ENCODE data around the gene KLHL20.

Gene KLHL20

GRCh38 chr1:173821680-173822079 lies 106.9 kb downstream of the KLHL20 start:
- peaks cover 16% of the 10 kb centered on the region for H3K36me3 Mint-ChIP-seq (ENCODE audit: insufficient read depth)
- no peak overlapping the region for H3K4me3 Mint-ChIP-seq
- no peak overlapping the region for H3K27ac Mint-ChIP-seq
- no peaks in the 10 kb centered on the region for H3K9me3 Mint-ChIP-seq
- no peaks in the 10 kb centered on the region for H3K27me3 Mint-ChIP-seq
- peaks cover 30 to 40% of the 10 kb centered on the region in 2 donors for H3K4me1 Mint-ChIP-seq (ENCODE audit: low read depth in 2 of 2)
- ATAC-seq (replicated peaks) (no peak), DNase-seq (no peak)

- Mint-ChIP-seq H3K4me1 (ENCODE audit: low read depth in 2 of 2) (peaks cover 30 to 41% of the 10 kb centered on the region in 2 donors), H3K4me3 (peak overlapping the region; percentile 97 to 100), H3K27ac (peak overlapping the region; percentile 93 to 96), H3K9me3 (no peaks in the 10 kb centered on the region), H3K27me3 (no peaks in the 10 kb centered on the region), H3K36me3 (ENCODE audit: insufficient read depth) (peaks cover 18% of the 10 kb centered on the region)
- DNase-seq (no peak), ATAC-seq (replicated peaks) (peak; percentile 9)
Observed at GRCh38 chr1:173823781-173824314, 109.1 kb downstream of the KLHL20 start.

GRCh38 chr1:173824315-173825081 lies 109.7 kb downstream of the KLHL20 start, which contains the start of the genes CENPL and DARS2:
CENPL (minus strand) TSS chr1:173824883; CDS start chr1:173811299, 13,584 bp downstream.
DARS2 (plus strand) TSS chr1:173824673; CDS start chr1:173825230, 557 bp downstream.
- peak within 1 kb of the TSS; percentile 93 to 96 for H3K27ac Mint-ChIP-seq
- no peaks in the 10 kb centered on the region for H3K27me3 Mint-ChIP-seq
- peaks cover 30 to 44% of the 10 kb centered on the region in 2 donors for H3K4me1 Mint-ChIP-seq (ENCODE audit: low read depth in 2 of 2)
- peak; percentile 85 for ATAC-seq (replicated peaks)
- DNase-seq: peak; percentile 86 to 90 (median 87)
- H3K9me3 Mint-ChIP-seq: no peaks in the 10 kb centered on the region
- peak within 1 kb of the TSS; percentile 97 to 100 for H3K4me3 Mint-ChIP-seq
- H3K36me3 Mint-ChIP-seq (ENCODE audit: insufficient read depth): peaks cover 21% of the 10 kb centered on the region

- H3K27me3 Mint-ChIP-seq: no peaks in the 10 kb centered on the region
- no peak overlapping the region for H3K27ac Mint-ChIP-seq
- H3K9me3 Mint-ChIP-seq: no peaks in the 10 kb centered on the region
- DNase-seq (no peak), ATAC-seq (replicated peaks) (no peak)
- no peak overlapping the region for H3K4me3 Mint-ChIP-seq
- H3K4me1 Mint-ChIP-seq (ENCODE audit: low read depth in 2 of 2): peaks cover 20 to 31% of the 10 kb centered on the region in 2 donors
- peaks cover 41% of the 10 kb centered on the region for H3K36me3 Mint-ChIP-seq (ENCODE audit: insufficient read depth)
Observed at GRCh38 chr1:173827611-173828010, 112.8 kb downstream of the KLHL20 start.

GRCh38 chr1:173832748-173833147 lies 118.0 kb downstream of the KLHL20 start:
- DNase-seq: no peak
- Mint-ChIP-seq H3K27me3 (no peaks in the 10 kb centered on the region), H3K27ac (no peak overlapping the region), H3K9me3 (no peaks in the 10 kb centered on the region), H3K4me3 (no peak overlapping the region), H3K36me3 (ENCODE audit: insufficient read depth) (peaks cover 68% of the 10 kb centered on the region), H3K4me1 (ENCODE audit: low read depth in 2 of 2) (peaks cover 0 to 4% of the 10 kb centered on the region in 2 donors)
- ATAC-seq (replicated peaks): no peak

All from effector memory CD8-positive, alpha-beta T cell (primary cell).